Right atrium auricular region (tissue), 2 donors: ENCODE results near the gene COX6B2. TPM values are rescaled to one million over a fixed set of nuclear protein-coding genes. Genes with fewer than 3 reads are reported as not detected.

Experiments
- DNase-seq: peaks from one replicate; pipeline ENCODE4 v3.0.0-alpha.2; 2019; ENCODE audit warnings: low spot score
- H3K27ac ChIP-seq, 2 donors: fragments of 200-600 bp; sonication (generic); 1 replicate in 1 of 2; 2 replicates in 1 of 2; pipeline ENCODE4 v1.5.1; 2016 to 2019
- H3K27me3 ChIP-seq, 2 donors: fragments of 200-600 bp; sonication (generic); one replicate each; pipeline versions ENCODE4 v1.5.1 to v1.6.0; 2017 to 2019
- H3K36me3 ChIP-seq: fragments of 200-600 bp; sonication (generic); one replicate; pipeline ENCODE4 v1.5.1; 2016
- H3K4me1 ChIP-seq, 2 donors: fragments of 200-600 bp; sonication (generic); one replicate each; pipeline versions ENCODE4 v1.5.1 to v1.6.0; 2017 to 2019
- H3K4me3 ChIP-seq, 2 donors: fragments of 200-600 bp; sonication (generic); 1 replicate in 1 of 2; 2 replicates in 1 of 2; pipeline ENCODE4 v1.5.1; 2017 to 2019; ENCODE audit warnings: mild to moderate bottlenecking in 1 of 2, moderate library complexity in 1 of 2
- H3K9me3 ChIP-seq, 2 donors: fragments of 200-600 bp; sonication (generic); one replicate each; pipeline ENCODE4 v1.5.1; 2019
- CTCF ChIP-seq, 2 donors: fragments of 200-600 bp; sonication (generic); IDR thresholded peaks; one replicate each; pipeline ENCODE4 v1.5.1; 2019; ENCODE audit warnings: antibody characterized with exemption in 2 of 2
- total RNA-seq, 2 donors: library from RNA; depleted of rRNA; stranded (reverse); fragments of >200 nt; gene quantifications; one replicate each; pipeline ENCODE4 v1.1.0, GENCODE V29; 2016

COX6B2 gene
- total RNA-seq, 2 donors from 2014 or later: not detected

- TF ChIP-seq CTCF (IDR thresholded peaks at IDR 0.05): no peak
- no peak overlapping the region for H3K27ac ChIP-seq
- peaks cover 23% of the 10 kb centered on the region for H3K36me3 ChIP-seq
- no peaks in the 10 kb centered on the region for H3K9me3 ChIP-seq
- peak overlapping the region in 1 of 2 donors; percentile 42 for H3K4me3 ChIP-seq
- DNase-seq: no peak
- peaks cover 0 to 10% of the 10 kb centered on the region in 2 donors for H3K4me1 ChIP-seq
- no peaks in the 10 kb centered on the region for H3K27me3 ChIP-seq
Observed at GRCh38 chr19:55302318-55302703, 52.2 kb downstream of the COX6B2 start.

- DNase-seq: peak; percentile 85
- peak overlapping the region; percentile 6 to 42 for H3K4me3 ChIP-seq
- TF ChIP-seq CTCF (IDR thresholded peaks at IDR 0.05): peak; percentile 98 to 100
- no peaks in the 10 kb centered on the region for H3K9me3 ChIP-seq
- peaks cover 17% of the 10 kb centered on the region for H3K36me3 ChIP-seq
- no peaks in the 10 kb centered on the region for H3K27me3 ChIP-seq
- peaks cover 0 to 10% of the 10 kb centered on the region in 2 donors for H3K4me1 ChIP-seq
- peak overlapping the region in 1 of 2 donors; percentile 23 for H3K27ac ChIP-seq
Observed at GRCh38 chr19:55301459-55302317, 52.8 kb downstream of the COX6B2 start.

GRCh38 chr19:55300886-55301458 lies 53.5 kb downstream of the COX6B2 start:
- peaks cover 11% of the 10 kb centered on the region for H3K36me3 ChIP-seq
- no peaks in the 10 kb centered on the region for H3K27me3 ChIP-seq
- no peak overlapping the region for H3K27ac ChIP-seq
- DNase-seq: no peak
- peaks cover 0 to 10% of the 10 kb centered on the region in 2 donors for H3K4me1 ChIP-seq
- H3K9me3 ChIP-seq: no peaks in the 10 kb centered on the region
- no peak for TF ChIP-seq CTCF (IDR thresholded peaks at IDR 0.05)
- H3K4me3 ChIP-seq: no peak overlapping the region

GRCh38 chr19:55299991-55300390 lies 54.5 kb downstream of the COX6B2 start:
- no peaks in the 10 kb centered on the region for H3K27me3 ChIP-seq
- H3K27ac ChIP-seq: no peak overlapping the region
- DNase-seq: no peak
- no peak for TF ChIP-seq CTCF (IDR thresholded peaks at IDR 0.05)
- peaks cover 0 to 10% of the 10 kb centered on the region in 2 donors for H3K4me1 ChIP-seq
- H3K4me3 ChIP-seq: no peak overlapping the region
- no peaks in the 10 kb centered on the region for H3K9me3 ChIP-seq
- peaks cover 16% of the 10 kb centered on the region for H3K36me3 ChIP-seq

Other genes with a start within 250 kb of the COX6B2 start
- 100 to 1,000 TPM in 1 of 2 donors, 10 to 100 TPM in 1; 98.9 to 205 TPM for gene PPP1R12C, start 237.1 kb downstream of the COX6B2 start, total RNA-seq
- gene TNNT1, start 205.5 kb downstream of the COX6B2 start, total RNA-seq: 10 to 100 TPM in 1 of 2 donors, 1 to 10 TPM in 1; 6.8 to 46.5 TPM
- gene TNNI3, start 197.0 kb downstream of the COX6B2 start, total RNA-seq: 1,000 to 10,000 TPM; 3,822 to 4,003 TPM
- 1 to 10 TPM in 1 of 2 donors, under 1 TPM in 1; 0.89 to 2.7 TPM for gene DNAAF3, start 188.1 kb downstream of the COX6B2 start, total RNA-seq
- gene SYT5, start 174.4 kb downstream of the COX6B2 start, total RNA-seq: under 1 TPM in 1 of 2 donors, not detected in 1; 0.08 TPM
- gene PTPRH, start 145.2 kb downstream of the COX6B2 start, total RNA-seq: 1 to 10 TPM; 1.3 to 7.8 TPM
- 1 to 10 TPM in 1 of 2 donors, not detected in 1; 1.3 TPM for gene TMEM86B, start 126.0 kb downstream of the COX6B2 start, total RNA-seq
- 10 to 100 TPM; 28.7 to 35.5 TPM for gene PPP6R1, start 95.7 kb downstream of the COX6B2 start, total RNA-seq
- gene HSPBP1, start 74.6 kb downstream of the COX6B2 start, total RNA-seq: 10 to 100 TPM; 29.6 to 35.8 TPM
- 10 to 100 TPM in 1 of 2 donors, 1 to 10 TPM in 1; 5.6 to 15.6 TPM for gene BRSK1, start 70.7 kb downstream of the COX6B2 start, total RNA-seq
- 1 to 10 TPM in 1 of 2 donors, not detected in 1; 3.3 TPM for gene TMEM150B, start 29.4 kb downstream of the COX6B2 start, total RNA-seq
- gene KMT5C, start 14.8 kb downstream of the COX6B2 start, total RNA-seq: 1 to 10 TPM; 2.4 to 3.3 TPM
- not detected for gene GARIN5B, start 8.5 kb upstream of the COX6B2 start, total RNA-seq
- gene IL11, start 15.7 kb upstream of the COX6B2 start, total RNA-seq: under 1 TPM in 1 of 2 donors, not detected in 1; 0.16 TPM
- gene TMEM190, start 22.1 kb upstream of the COX6B2 start, total RNA-seq: not detected
- gene TMEM238, start 29.6 kb upstream of the COX6B2 start, total RNA-seq: 1 to 10 TPM in 1 of 2 donors, not detected in 1; 1.2 TPM
- gene RPL28, start 31.2 kb upstream of the COX6B2 start, total RNA-seq: 100 to 1,000 TPM; 175 to 319 TPM
- 10 to 100 TPM; 19.1 to 22.0 TPM for gene UBE2S, start 53.1 kb upstream of the COX6B2 start, total RNA-seq
- not detected for gene SHISA7, start 88.6 kb upstream of the COX6B2 start, total RNA-seq
- gene ISOC2, start 106.9 kb upstream of the COX6B2 start, total RNA-seq: 10 to 100 TPM; 87.0 to 92.2 TPM
- not detected for gene C19orf85, start 110.0 kb upstream of the COX6B2 start, total RNA-seq
- gene ZNF628, start 121.9 kb upstream of the COX6B2 start, total RNA-seq: 10 to 100 TPM in 1 of 2 donors, 1 to 10 TPM in 1; 5.6 to 13.2 TPM
- 1 to 10 TPM; 2.3 to 7.0 TPM for gene NAT14, start 130.5 kb upstream of the COX6B2 start, total RNA-seq
- 1 to 10 TPM; 3.3 to 6.7 TPM for gene SSC5D, start 133.7 kb upstream of the COX6B2 start, total RNA-seq
- gene SBK2, start 182.4 kb upstream of the COX6B2 start, total RNA-seq: 100 to 1,000 TPM; 111 to 172 TPM
- gene SBK3, start 190.8 kb upstream of the COX6B2 start, total RNA-seq: 100 to 1,000 TPM in 1 of 2 donors, 10 to 100 TPM in 1; 97.5 to 103 TPM
- gene ZNF579, start 226.1 kb upstream of the COX6B2 start, total RNA-seq: 1 to 10 TPM; 6.2 to 6.4 TPM
- 10 to 100 TPM in 1 of 2 donors, 1 to 10 TPM in 1; 9.2 to 12.2 TPM for gene FIZ1, start 244.8 kb upstream of the COX6B2 start, total RNA-seq
- 10 to 100 TPM; 17.7 to 25.8 TPM for gene ZNF524, start 245.6 kb upstream of the COX6B2 start, total RNA-seq